ENCODE results near the gene WDR47. TPM values are rescaled to one million over a fixed set of nuclear protein-coding genes. Genes with fewer than 3 reads are reported as not detected.
A peak's percentile ranks its signal among the peaks of the same experiment; 100 is the strongest.

WDR47 gene
- total and polyA plus RNA-seq, 4 donors = 1.2 to 4.1 (median 2.5) TPM

DNA sequence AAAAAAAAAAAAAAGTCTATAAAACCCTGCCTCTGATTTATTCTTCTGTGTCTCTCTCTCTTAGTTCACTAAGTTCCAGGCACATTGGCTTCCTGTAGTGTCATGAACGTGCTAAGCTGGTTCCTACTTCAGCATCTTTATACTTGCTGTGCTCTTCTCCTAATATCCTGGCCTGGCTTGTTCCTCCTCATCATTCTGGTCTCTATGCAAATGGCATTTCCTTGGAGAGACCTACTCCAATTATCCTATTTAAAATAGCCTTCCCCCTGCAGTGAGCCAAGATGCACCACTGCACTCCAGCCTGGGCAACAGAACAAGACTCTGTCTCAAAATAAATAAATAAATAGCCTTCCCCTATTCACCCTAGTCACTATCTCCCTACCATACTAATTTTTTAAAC, 69.0 kb downstream of the WDR47 start:
- no peak overlapping the region for H3K27ac ChIP-seq (ENCODE audit: low read depth in 1 of 2, low read length in 2 of 2)
- TF ChIP-seq, protein P1, sequence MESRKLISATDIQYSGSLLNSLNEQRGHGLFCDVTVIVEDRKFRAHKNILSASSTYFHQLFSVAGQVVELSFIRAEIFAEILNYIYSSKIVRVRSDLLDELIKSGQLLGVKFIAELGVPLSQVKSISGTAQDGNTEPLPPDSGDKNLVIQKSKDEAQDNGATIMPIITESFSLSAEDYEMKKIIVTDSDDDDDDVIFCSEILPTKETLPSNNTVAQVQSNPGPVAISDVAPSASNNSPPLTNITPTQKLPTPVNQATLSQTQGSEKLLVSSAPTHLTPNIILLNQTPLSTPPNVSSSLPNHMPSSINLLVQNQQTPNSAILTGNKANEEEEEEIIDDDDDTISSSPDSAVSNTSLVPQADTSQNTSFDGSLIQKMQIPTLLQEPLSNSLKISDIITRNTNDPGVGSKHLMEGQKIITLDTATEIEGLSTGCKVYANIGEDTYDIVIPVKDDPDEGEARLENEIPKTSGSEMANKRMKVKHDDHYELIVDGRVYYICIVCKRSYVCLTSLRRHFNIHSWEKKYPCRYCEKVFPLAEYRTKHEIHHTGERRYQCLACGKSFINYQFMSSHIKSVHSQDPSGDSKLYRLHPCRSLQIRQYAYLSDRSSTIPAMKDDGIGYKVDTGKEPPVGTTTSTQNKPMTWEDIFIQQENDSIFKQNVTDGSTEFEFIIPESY (IDR thresholded peaks at IDR 0.05) = no peak
- no peak for TF ChIP-seq TAF1 (conservative IDR thresholded peaks at IDR 0.05)
- TF ChIP-seq, protein P2, sequence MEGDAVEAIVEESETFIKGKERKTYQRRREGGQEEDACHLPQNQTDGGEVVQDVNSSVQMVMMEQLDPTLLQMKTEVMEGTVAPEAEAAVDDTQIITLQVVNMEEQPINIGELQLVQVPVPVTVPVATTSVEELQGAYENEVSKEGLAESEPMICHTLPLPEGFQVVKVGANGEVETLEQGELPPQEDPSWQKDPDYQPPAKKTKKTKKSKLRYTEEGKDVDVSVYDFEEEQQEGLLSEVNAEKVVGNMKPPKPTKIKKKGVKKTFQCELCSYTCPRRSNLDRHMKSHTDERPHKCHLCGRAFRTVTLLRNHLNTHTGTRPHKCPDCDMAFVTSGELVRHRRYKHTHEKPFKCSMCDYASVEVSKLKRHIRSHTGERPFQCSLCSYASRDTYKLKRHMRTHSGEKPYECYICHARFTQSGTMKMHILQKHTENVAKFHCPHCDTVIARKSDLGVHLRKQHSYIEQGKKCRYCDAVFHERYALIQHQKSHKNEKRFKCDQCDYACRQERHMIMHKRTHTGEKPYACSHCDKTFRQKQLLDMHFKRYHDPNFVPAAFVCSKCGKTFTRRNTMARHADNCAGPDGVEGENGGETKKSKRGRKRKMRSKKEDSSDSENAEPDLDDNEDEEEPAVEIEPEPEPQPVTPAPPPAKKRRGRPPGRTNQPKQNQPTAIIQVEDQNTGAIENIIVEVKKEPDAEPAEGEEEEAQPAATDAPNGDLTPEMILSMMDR (IDR thresholded peaks at IDR 0.05; ENCODE audit: low read depth, low read length, missing input control) = no peak
- no peak for TF ChIP-seq HNF4A (conservative IDR thresholded peaks at IDR 0.05)
- TF ChIP-seq, protein P3, sequence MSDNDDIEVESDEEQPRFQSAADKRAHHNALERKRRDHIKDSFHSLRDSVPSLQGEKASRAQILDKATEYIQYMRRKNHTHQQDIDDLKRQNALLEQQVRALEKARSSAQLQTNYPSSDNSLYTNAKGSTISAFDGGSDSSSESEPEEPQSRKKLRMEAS (IDR thresholded peaks at IDR 0.05) = no peak
- TF ChIP-seq FOXA2 (IDR thresholded peaks at IDR 0.05) = no peak
- TF ChIP-seq EGR1 (IDR thresholded peaks at IDR 0.05; ENCODE audit: low read depth in 2 of 2) = no peak
- no peaks in the 10 kb centered on the region for H3K4me1 ChIP-seq (ENCODE audit: control insufficient read depth in 4 of 4, insufficient read depth in 4 of 4, low read length in 3 of 4)
- H3K27me3 ChIP-seq (ENCODE audit: control insufficient read depth in 4 of 4, insufficient read depth in 4 of 4, low read length in 3 of 4) = no peaks in the 10 kb centered on the region
- H3K4me3 ChIP-seq (ENCODE audit: low read depth in 1 of 3, low read length in 3 of 3) = no peak overlapping the region
- no peak overlapping the region for H3K9ac ChIP-seq (ENCODE audit: low read depth in 1 of 2, low read length in 2 of 2)
- H3K36me3 ChIP-seq (ENCODE audit: control insufficient read depth in 4 of 4, insufficient read depth in 3 of 4, low read depth in 1 of 4, low read length in 3 of 4) = peaks cover 0 to 13% (median 9%) of the 10 kb centered on the region in 4 donors
- WGBS = 98% methylated on average over 1 of the region's 1 CpG
- peaks cover 0 to 1% (median 0%) of the 10 kb centered on the region in 4 donors for H3K9me3 ChIP-seq (ENCODE audit: control insufficient read depth in 4 of 4, low read length in 3 of 4)
- DNase-seq (ENCODE audit: low spot score) = no peak

DNA sequence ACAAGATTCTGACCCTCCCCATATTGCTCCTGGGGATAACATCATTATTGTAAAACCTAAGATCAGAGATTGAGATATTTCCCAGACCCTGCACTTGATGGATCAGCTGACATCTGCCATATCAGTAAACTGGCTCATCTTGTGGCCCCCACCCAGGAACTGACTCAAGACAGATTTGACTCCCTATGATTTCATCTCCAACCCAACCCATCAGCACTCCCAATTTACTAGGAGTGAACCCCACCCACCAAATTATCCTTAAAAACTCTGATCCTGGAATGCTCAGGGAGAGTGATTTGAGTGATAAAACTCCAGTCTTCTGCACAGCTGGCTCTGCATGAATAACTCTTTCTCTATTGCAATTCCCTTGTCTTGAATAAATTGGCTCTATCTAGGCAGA, 72.6 kb downstream of the WDR47 start:
- Histone ChIP-seq H3K9me3 (ENCODE audit: control insufficient read depth in 4 of 4, low read length in 3 of 4) (peaks cover 0 to 1% (median 0%) of the 10 kb centered on the region in 4 donors), H3K36me3 (ENCODE audit: control insufficient read depth in 4 of 4, insufficient read depth in 3 of 4, low read depth in 1 of 4, low read length in 3 of 4) (peaks cover 1 to 10% (median 7%) of the 10 kb centered on the region in 4 donors), H3K9ac (ENCODE audit: low read depth in 1 of 2, low read length in 2 of 2) (no peak overlapping the region), H3K27ac (ENCODE audit: low read depth in 1 of 2, low read length in 2 of 2) (no peak overlapping the region), H3K4me3 (ENCODE audit: low read depth in 1 of 3, low read length in 3 of 3) (no peak overlapping the region), H3K4me1 (ENCODE audit: control insufficient read depth in 4 of 4, insufficient read depth in 4 of 4, low read length in 3 of 4) (no peaks in the 10 kb centered on the region), H3K27me3 (ENCODE audit: control insufficient read depth in 4 of 4, insufficient read depth in 4 of 4, low read length in 3 of 4) (no peaks in the 10 kb centered on the region)
- no peak for DNase-seq (ENCODE audit: low spot score)
- no peak for TF ChIP-seq SP1 (IDR thresholded peaks at IDR 0.05)
- TF ChIP-seq FOXA2 (IDR thresholded peaks at IDR 0.05) = no peak
- no peak for TF ChIP-seq HNF4G (IDR thresholded peaks at IDR 0.05)

DNA sequence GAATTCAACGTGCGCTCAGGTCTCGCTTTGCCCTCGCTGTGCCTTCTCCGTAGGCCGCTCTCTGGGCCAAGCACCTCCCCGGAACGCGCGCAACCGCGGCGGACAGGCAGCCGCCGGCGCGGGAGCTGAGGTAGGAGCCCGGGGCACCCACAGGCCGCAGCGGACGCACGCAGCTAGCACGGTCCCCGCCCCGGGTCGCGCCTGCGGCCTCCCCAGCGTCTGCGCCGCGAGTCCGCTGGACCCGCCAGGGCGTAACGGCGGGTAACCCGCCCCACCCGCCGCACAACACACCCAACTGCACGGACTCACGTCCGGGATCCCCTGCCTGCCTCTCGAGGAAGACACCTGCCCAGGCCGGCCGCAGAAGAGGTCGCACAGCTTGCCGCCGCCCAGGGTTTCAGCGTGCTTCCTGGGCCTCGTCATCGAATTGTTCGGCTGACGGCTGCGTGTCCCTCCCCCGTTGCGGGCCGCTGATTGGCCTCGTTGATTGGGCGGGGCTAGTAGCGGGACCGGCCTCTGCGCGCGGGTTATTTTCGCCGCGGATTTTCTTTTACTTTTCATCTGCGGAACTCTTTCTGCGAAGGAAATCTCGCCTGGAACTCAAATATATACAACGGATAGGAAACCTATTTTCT, 78.7 kb downstream of the WDR47 start, which contains the start of gene CLCC1:
TSS of gene CLCC1 (minus strand) at position 433 of the 635 bp plus-strand sequence. CDS start 13,047 bp downstream, outside the sequence.
- Histone ChIP-seq H3K27me3 (ENCODE audit: control insufficient read depth in 4 of 4, insufficient read depth in 4 of 4, low read length in 3 of 4) (no peaks in the 10 kb centered on the region), H3K4me3 (ENCODE audit: low read depth in 1 of 3, low read length in 3 of 3) (peak within 1 kb of the TSS; percentile 78 to 85 (median 81)), H3K4me1 (ENCODE audit: control insufficient read depth in 4 of 4, insufficient read depth in 4 of 4, low read length in 3 of 4) (peaks cover 6 to 10% (median 9%) of the 10 kb centered on the region in 4 donors), H3K27ac (ENCODE audit: low read depth in 1 of 2, low read length in 2 of 2) (peak within 1 kb of the TSS; percentile 92 to 100), H3K36me3 (ENCODE audit: control insufficient read depth in 4 of 4, insufficient read depth in 3 of 4, low read depth in 1 of 4, low read length in 3 of 4) (peaks cover 0 to 2% (median under 1%) of the 10 kb centered on the region in 4 donors), H3K9ac (ENCODE audit: low read depth in 1 of 2, low read length in 2 of 2) (peak within 1 kb of the TSS; percentile 75 to 95), H3K9me3 (ENCODE audit: control insufficient read depth in 4 of 4, low read length in 3 of 4) (no peaks in the 10 kb centered on the region)
- under 1% methylated on average over 72 of the region's 72 CpGs for WGBS
- TF ChIP-seq YY1 (IDR thresholded peaks at IDR 0.05) = peak; percentile 56
- TF ChIP-seq, protein P4, sequence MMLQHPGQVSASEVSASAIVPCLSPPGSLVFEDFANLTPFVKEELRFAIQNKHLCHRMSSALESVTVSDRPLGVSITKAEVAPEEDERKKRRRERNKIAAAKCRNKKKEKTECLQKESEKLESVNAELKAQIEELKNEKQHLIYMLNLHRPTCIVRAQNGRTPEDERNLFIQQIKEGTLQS (IDR thresholded peaks at IDR 0.05) = no peak
- TF ChIP-seq SP1 (IDR thresholded peaks at IDR 0.05) = peak; percentile 38
- TF ChIP-seq, protein P5, sequence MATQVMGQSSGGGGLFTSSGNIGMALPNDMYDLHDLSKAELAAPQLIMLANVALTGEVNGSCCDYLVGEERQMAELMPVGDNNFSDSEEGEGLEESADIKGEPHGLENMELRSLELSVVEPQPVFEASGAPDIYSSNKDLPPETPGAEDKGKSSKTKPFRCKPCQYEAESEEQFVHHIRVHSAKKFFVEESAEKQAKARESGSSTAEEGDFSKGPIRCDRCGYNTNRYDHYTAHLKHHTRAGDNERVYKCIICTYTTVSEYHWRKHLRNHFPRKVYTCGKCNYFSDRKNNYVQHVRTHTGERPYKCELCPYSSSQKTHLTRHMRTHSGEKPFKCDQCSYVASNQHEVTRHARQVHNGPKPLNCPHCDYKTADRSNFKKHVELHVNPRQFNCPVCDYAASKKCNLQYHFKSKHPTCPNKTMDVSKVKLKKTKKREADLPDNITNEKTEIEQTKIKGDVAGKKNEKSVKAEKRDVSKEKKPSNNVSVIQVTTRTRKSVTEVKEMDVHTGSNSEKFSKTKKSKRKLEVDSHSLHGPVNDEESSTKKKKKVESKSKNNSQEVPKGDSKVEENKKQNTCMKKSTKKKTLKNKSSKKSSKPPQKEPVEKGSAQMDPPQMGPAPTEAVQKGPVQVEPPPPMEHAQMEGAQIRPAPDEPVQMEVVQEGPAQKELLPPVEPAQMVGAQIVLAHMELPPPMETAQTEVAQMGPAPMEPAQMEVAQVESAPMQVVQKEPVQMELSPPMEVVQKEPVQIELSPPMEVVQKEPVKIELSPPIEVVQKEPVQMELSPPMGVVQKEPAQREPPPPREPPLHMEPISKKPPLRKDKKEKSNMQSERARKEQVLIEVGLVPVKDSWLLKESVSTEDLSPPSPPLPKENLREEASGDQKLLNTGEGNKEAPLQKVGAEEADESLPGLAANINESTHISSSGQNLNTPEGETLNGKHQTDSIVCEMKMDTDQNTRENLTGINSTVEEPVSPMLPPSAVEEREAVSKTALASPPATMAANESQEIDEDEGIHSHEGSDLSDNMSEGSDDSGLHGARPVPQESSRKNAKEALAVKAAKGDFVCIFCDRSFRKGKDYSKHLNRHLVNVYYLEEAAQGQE (IDR thresholded peaks at IDR 0.05) = peak; percentile 58
- TF ChIP-seq HNF4A (conservative IDR thresholded peaks at IDR 0.05) = peak in 1 of 2 donors; percentile 16
- no peak for TF ChIP-seq GABPA (IDR thresholded peaks at IDR 0.05 in 1 of 2, conservative IDR thresholded peaks at IDR 0.05 in 1 of 2)
- TF ChIP-seq HNF4G (IDR thresholded peaks at IDR 0.05) = no peak
- TF ChIP-seq EGR1 (IDR thresholded peaks at IDR 0.05; ENCODE audit: low read depth in 2 of 2) = peak in 1 of 2 donors; percentile 58
- no peak for TF ChIP-seq RAD21 (IDR thresholded peaks at IDR 0.05)
- no peak for TF ChIP-seq FOXA2 (IDR thresholded peaks at IDR 0.05)
- TF ChIP-seq, protein P3 (IDR thresholded peaks at IDR 0.05) = peak; percentile 24
- peak; percentile 90 for DNase-seq (ENCODE audit: low spot score)
